CD4-positive, alpha-beta T cell treated with Interleukin-17A for 4 hours (primary cell): ENCODE data around the gene SDF2L1.
"Not testable (repeated sequence)": the region's sequence is repeated elsewhere in the genome, so short reads cannot be mapped to it uniquely, and the experiment has no call there.

ENCODE experiments used
- DNase-seq: peaks from one replicate; pipeline ENCODE4 v3.0.0-alpha.2; 2020; ENCODE audit warnings: mixed read lengths

SDF2L1 gene

GRCh38 chr22:21637450-21637849 is 4.7 kb upstream of the SDF2L1 start:
- DNase-seq = not testable (repeated sequence)

DNA sequence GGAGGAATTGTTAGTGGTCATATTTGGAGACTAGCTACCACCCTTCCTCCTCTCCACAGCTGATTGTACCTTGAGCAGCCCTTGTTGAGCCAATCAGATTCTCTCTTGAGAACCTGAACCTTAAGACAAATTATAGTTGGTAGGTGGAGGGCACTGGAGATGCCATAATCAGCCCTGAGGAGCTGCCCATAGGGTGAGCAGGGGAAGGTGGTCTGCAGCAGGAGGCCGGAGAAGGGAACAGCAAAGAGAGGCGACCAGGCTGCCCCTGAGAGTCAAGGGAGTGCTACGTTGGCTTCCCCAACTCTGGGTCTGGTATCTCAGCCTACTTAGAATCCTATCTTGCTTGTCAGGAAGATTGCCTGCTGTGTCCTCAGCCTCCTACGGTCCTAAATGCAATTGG is 2.7 kb upstream of the SDF2L1 start:
- no peak for DNase-seq

DNA sequence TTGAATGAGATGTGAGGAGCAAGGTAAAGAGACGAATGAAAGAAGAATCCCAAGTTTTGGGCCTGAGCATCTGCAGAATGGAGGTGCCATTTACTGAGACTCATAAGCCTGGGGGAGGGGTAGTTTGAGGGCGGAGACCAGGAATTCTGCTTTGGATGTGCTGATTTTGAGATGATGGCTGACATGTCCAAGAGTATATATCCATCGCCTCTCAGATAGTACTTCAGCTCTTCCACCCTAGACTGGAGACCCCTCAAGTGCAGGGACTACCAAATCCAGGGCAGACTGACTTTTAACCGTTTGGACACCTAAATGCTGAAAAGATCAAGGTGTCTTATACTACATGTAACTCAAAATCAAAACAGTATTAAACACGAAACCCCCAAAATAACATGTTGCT is 1.3 kb upstream of the SDF2L1 start:
- DNase-seq = no peak

GRCh38 chr22:21641417-21641788 is 699 bp upstream of the SDF2L1 start:
- DNase-seq = no peak

- peak; percentile 72 for DNase-seq
These were observed 714 bp downstream of the SDF2L1 start for GRCh38 chr22:21642584-21643448.

GRCh38 chr22:21643533-21644357 is 1.6 kb downstream of the SDF2L1 start:
- no peak for DNase-seq

DNA sequence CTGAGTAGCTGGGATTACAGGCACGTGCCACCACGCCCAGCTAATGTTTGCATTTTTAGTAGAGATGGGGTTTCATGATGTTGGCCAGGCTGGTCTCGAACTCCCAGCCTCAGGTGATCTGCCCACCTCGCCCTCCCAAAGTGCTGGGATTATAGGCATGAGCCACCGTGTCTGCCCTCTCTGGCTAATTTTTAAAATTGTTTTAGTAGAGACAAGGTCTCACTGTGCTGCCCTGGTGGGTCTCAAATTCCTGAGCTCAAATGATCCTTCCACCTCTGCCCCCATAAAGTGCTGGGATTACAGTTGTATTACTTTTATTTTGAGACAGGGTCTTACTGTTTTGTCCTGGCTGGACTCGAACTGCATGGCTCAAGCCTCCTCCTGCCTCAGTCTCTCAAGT is 3.4 kb downstream of the SDF2L1 start:
- not testable (repeated sequence) for DNase-seq

DNA sequence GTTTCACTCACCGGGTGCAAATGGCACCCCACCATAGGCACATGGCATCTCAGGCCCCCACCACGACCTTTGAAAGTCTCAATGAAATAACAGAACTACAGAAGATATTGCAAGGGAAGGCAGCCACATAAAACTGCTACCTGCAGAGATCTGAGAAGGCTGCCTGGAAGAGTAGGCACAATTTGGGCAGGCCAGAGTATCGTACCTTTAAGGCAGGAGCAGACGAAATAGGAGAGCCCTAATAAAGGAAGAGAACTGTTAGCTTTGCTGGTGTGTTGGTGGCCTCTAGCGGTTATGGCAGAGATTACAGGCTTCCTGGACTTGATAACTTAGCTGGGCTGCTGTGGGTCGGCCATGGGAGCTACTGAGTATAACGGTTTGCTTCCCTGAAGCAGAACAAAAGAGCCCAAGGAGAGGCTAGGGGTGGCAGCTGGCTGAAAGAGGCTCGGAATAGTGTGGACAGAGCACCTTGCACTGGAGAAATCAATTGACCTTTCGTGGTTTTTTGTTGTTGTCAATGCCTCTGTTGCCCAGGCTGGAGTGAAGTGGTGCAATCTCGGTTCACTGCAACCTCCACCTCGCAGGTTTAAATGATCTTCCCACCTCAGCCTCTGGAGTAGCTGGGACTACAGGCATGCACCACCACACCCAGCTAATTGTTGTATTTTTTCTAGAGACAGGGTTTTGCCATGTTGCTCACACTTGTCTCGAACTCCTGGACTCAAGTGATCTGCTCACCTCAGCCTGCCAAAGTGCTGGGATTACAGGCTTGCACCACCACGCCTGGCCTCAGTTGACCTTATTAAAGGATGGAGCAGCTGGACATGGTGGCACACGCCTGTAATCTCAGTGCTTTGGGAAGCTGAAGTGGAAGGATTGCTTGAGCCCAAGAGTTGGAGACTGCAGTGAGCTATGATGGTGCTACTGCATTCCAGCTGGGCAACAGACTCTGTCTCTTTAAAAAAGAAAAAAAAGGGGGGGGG is 4.8 kb downstream of the SDF2L1 start:
- DNase-seq = peak; percentile 84

GRCh38 chr22:21650280-21650679 is 8.2 kb downstream of the SDF2L1 start:
- no peak for DNase-seq

DNA sequence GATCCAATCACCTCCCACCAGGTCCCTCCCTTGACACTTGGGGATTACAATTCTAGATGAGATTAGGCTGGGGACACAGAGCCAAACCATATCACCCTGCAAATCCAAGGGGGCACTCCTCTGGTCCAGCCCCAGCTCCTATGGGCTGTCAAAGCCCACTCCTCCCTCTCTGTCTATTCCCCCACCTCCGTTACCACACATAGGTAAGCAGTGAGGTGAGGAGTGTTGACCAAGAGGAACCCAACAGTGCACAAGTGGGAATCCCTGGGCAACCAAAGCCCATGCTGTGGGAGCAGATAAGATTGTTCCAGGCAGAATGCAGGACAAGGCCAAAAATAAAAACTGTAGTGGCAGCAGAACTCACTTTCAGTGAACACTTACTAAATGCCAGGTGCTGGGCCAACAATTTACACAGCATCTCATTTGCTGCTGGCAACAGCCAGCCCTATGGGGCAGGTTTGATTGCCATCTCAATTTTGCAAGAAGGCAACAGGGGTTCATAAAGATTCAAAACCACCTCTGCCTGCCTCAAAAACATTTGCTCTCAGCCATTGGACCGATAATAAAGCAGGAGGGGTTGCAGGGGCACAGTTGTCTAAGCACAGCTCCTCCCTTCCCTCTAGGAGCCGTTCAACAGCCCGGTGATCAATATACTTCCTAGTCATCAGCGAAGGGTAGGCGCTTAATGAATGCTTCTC is 8.9 kb downstream of the SDF2L1 start:
- DNase-seq = no peak

DNA sequence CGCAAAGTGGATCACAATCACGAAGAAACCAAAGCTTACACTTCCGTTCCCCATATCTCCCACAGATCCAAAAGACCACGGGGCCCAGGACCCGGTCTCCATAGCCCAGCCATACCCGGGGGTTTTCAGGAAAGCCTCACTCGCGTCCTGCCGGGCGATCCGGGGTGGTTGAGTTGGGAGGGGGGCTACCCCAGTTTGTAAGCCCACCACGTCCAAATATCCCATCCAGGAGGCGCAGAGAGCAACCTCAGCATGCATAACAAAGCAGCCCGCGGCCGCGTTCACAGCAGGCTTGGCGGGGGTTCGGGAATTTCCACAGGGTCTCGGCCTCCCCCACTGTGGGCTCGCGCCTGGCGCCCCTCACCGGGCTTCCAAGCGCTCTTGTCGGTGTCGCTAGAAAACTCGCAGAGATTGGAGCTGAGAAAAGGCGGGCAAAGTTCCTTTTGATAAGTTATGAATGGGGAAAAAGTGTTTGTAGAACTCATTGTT is 9.5 kb downstream of the SDF2L1 start:
- no peak for DNase-seq

DNA sequence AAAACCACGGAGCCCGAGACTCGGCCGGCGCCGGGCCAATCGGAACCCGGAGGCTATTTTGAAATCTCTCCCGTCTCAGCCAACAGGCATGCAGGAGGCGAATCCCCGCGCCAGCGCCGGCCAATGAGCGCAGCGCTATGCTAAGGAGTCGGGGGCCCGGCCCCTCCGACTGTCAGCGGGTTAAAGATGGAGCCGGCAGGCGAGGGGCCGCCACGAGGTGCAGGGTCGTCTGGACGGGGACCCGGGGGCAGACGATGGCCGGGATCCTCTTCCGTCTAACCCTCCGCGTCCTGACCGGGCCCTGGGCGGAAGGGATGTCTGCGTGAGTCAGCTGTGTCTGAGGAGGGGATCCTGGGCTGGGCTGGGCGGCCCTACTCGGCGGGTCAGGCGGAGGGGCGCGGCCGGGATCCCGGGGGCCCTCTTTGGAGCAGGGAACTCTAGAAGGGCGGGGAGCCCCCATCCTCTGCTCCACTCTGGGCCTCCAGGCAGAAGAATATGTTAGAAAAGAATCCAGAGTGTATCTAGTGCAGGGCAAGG is 10.0 kb downstream of the SDF2L1 start:
- peak; percentile 86 for DNase-seq

GRCh38 chr22:21652547-21653545 is 10.7 kb downstream of the SDF2L1 start:
- no peak for DNase-seq

DNA sequence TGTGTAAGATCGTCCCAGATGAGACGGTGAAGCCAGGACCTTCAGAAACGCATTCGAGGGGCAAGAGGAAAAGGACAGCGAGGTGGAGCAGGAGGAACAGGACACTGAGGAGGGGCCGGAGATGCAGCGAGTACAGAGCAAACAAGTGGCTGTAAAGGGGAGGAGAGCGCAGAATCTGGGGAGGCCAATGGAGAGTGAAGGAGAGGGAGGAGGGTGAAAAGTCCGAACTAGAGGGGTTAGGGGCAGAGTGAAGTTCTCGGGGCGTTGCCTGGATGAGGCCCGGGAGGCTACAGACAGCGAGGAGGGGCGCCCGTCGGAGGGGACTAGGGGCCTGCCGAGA is 14.9 kb downstream of the SDF2L1 start:
- DNase-seq = no peak

- DNase-seq = peak; percentile 89
These were observed 15.4 kb downstream of the SDF2L1 start for GRCh38 chr22:21657360-21658032.

- no peak for DNase-seq
These were observed 17.9 kb downstream of the SDF2L1 start for GRCh38 chr22:21659864-21660525.

DNA sequence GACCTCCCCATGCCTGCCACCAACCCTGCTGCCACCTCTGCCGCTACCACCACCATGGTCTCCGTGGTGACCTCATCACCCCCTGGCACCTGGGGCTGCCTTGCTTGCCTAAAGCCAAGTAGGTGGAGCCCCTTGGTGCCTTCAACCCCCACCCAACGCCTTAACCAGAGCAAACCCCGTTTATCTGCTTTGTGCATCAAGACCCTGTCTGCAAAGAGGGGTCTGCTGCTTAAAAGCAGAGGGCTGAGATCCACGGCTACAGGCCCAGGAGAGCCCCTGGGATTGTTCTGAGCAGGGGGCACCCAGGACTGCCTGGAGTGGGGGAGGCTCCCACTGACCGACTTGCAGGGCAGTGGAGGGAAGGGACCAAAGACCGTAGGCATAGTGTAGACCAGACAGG is 18.8 kb downstream of the SDF2L1 start:
- DNase-seq = no peak

GRCh38 chr22:21661991-21662390 is 19.9 kb downstream of the SDF2L1 start:
- DNase-seq = no peak

DNA sequence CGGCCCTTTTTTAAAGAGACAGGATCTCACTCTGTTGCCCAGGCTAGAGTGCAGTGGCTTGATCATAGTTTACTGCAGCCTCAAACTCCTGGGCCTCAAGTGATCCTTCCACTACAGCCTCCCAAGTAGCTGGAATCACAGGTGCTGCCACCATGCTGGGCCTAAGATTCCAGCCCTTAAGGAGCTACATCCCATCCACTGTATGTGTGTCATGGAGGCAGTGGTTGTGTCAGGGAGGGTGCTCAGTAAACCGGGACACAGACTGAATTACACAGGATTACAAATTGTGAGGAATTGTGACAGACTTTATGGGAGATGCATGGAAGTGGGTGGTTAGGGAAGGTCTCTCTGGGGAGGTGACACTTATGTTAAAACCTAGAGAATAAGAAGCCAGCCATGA is 21.6 kb downstream of the SDF2L1 start:
- no peak for DNase-seq
